ENCODE data around the gene TENM3.

The TENM3 gene

DNA sequence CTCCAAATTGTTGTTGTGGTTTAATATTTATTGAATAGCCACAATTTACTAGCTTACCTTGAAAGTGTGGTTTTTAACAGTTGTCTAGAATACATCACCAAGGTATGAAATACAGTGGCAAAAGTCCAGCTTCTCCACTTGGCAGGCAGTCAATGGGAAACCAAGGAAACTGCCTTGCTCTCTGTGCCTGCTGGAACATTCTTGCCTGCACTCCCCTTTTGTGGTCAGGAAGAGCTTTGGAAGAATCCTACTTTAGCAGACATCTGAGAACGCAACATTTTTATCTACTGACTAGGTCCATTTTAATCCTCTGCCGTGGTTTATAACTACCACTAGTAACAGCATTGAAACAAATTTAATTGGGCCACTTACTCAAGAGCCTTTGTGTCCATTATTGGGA lies 64.5 kb downstream of the TENM3 start:
- peaks cover 12% of the 10 kb centered on the region for H3K4me1 ChIP-seq (ENCODE audit: control insufficient read depth, insufficient read depth, low read length, unreplicated experiment)
- H2AFZ ChIP-seq (ENCODE audit: low read length, unreplicated experiment): no peak overlapping the region
- H3K4me3 ChIP-seq (ENCODE audit: low read depth, low read length): no peak overlapping the region
- H3K36me3 ChIP-seq (ENCODE audit: insufficient read depth, low read length): no peaks in the 10 kb centered on the region
- no peaks in the 10 kb centered on the region for H3K27me3 ChIP-seq (ENCODE audit: insufficient read depth, low read length)
- peak overlapping the region; percentile 47; the same call in 1 of the 2 replicates for H3K27ac ChIP-seq (ENCODE audit: low read depth, low read length)
- no peaks in the 10 kb centered on the region for H3K79me2 ChIP-seq (ENCODE audit: control insufficient read depth, insufficient read depth, low read length, unreplicated experiment)

DNA sequence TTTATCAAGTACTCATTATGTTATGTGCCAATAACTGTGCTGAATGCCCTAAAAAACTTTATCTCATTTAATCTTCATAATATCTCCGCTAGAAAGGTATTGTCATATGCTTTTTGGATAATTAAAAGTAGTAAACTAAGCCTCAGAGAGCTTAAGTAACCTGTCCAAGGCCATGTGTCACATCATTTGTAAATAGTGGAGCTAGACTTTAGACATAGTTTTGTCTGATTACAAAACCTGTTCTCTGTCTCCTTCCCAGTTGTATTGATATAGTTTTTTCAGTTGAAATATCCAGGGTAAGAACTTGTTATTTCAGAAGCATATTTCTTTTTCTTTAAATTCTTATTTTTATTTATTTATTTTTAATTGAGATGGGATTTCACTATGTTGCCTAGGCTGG lies 66.7 kb downstream of the TENM3 start:
- no peaks in the 10 kb centered on the region for H3K27me3 ChIP-seq (ENCODE audit: insufficient read depth, low read length)
- no peak overlapping the region for H2AFZ ChIP-seq (ENCODE audit: low read length, unreplicated experiment)
- H3K4me1 ChIP-seq (ENCODE audit: control insufficient read depth, insufficient read depth, low read length, unreplicated experiment): peaks cover 12% of the 10 kb centered on the region
- no peak overlapping the region for H3K27ac ChIP-seq (ENCODE audit: low read depth, low read length)
- H3K4me3 ChIP-seq (ENCODE audit: low read depth, low read length): no peak overlapping the region
- H3K36me3 ChIP-seq (ENCODE audit: insufficient read depth, low read length): no peaks in the 10 kb centered on the region
- H3K79me2 ChIP-seq (ENCODE audit: control insufficient read depth, insufficient read depth, low read length, unreplicated experiment): no peaks in the 10 kb centered on the region

DNA sequence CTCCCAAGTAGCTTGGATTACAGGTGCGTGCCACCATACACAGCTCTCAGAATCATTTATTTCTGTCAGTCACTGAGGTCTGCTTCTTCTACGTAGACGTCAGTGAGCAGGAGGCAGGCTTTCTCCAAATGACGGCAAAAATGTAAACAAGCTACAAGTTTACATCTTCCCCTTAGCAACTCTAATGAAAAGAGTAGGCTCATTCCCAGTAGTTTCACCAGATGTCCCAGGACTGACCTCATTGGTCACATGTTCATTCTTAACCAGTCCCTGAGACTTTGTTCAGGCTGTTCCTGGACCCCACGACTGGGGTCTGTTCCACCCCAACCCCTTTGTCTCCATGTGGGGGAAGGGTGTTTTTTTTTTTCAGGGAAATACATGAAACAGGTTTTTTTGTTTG lies 67.1 kb downstream of the TENM3 start:
- H3K4me3 ChIP-seq (ENCODE audit: low read depth, low read length): no peak overlapping the region
- H3K36me3 ChIP-seq (ENCODE audit: insufficient read depth, low read length): no peaks in the 10 kb centered on the region
- peaks cover 12% of the 10 kb centered on the region for H3K4me1 ChIP-seq (ENCODE audit: control insufficient read depth, insufficient read depth, low read length, unreplicated experiment)
- no peaks in the 10 kb centered on the region for H3K27me3 ChIP-seq (ENCODE audit: insufficient read depth, low read length)
- no peak overlapping the region for H3K27ac ChIP-seq (ENCODE audit: low read depth, low read length)
- H3K79me2 ChIP-seq (ENCODE audit: control insufficient read depth, insufficient read depth, low read length, unreplicated experiment): no peaks in the 10 kb centered on the region
- H2AFZ ChIP-seq (ENCODE audit: low read length, unreplicated experiment): no peak overlapping the region

DNA sequence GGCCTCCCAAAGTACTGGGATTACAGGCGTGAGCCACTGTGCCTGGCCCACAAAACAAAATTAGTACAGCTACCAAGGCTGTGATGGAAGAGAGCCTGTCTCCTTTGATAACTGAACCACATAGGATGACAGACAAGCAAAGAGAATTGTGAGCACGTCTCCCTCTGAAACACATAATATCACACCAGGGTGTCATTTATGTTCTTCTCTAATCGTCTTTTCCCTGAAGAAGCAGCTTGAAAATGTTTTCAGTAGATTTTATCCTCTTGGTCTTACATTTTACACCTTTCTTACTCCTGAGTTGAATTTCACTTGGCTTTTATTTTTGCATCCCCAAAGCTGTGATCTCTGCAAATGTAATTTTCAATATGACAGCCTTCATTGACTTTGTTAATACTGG lies 67.8 kb downstream of the TENM3 start:
- H3K4me3 ChIP-seq (ENCODE audit: low read depth, low read length): no peak overlapping the region
- no peak overlapping the region for H2AFZ ChIP-seq (ENCODE audit: low read length, unreplicated experiment)
- peaks cover 12% of the 10 kb centered on the region for H3K4me1 ChIP-seq (ENCODE audit: control insufficient read depth, insufficient read depth, low read length, unreplicated experiment)
- H3K79me2 ChIP-seq (ENCODE audit: control insufficient read depth, insufficient read depth, low read length, unreplicated experiment): no peaks in the 10 kb centered on the region
- H3K36me3 ChIP-seq (ENCODE audit: insufficient read depth, low read length): peaks cover 4% of the 10 kb centered on the region; the same call in 1 of the 2 replicates
- H3K27me3 ChIP-seq (ENCODE audit: insufficient read depth, low read length): no peaks in the 10 kb centered on the region
- no peak overlapping the region for H3K27ac ChIP-seq (ENCODE audit: low read depth, low read length)

DNA sequence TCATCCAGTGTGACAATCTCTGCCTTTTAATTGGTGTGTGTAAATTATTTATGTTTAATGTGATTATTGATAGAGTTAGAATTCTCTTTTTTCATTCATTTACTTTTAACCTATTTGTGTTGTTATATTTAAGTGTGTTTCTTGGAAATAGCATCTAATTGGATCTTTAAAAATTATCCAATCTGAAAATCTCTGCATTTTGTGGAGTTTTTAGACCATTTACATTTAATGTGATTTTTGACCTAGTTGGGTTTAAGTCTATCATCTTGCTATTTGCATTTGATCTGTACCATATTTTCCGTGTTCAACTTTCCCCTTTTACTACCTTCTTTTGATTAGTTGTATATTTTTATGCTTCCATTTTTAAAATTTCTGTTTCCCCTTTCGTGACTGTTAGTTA lies 71.3 kb downstream of the TENM3 start:
- no peaks in the 10 kb centered on the region for H3K4me1 ChIP-seq (ENCODE audit: control insufficient read depth, insufficient read depth, low read length, unreplicated experiment)
- no peak overlapping the region for H3K4me3 ChIP-seq (ENCODE audit: low read depth, low read length)
- H3K79me2 ChIP-seq (ENCODE audit: control insufficient read depth, insufficient read depth, low read length, unreplicated experiment): no peaks in the 10 kb centered on the region
- no peaks in the 10 kb centered on the region for H3K27me3 ChIP-seq (ENCODE audit: insufficient read depth, low read length)
- H3K27ac ChIP-seq (ENCODE audit: low read depth, low read length): no peak overlapping the region
- no peak overlapping the region for H2AFZ ChIP-seq (ENCODE audit: low read length, unreplicated experiment)
- peaks cover 4% of the 10 kb centered on the region; the same call in 1 of the 2 replicates for H3K36me3 ChIP-seq (ENCODE audit: insufficient read depth, low read length)

DNA sequence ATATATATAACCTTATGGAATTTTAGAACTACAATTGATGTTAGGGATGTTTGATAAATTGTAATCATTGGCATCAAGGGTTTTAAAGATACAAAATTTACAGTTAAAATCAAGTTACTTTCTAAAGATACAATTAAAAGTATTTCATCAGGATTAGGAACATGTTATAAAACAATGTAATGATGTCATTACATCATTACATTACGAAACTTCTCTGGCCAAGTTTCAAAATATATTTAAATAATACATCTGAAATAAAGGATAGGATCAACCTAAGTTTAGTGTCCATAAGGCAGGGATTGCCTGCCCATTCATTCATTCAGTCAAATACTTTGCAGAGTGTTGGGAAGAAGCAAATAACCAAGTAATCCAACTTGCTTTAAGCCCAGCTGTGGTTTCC lies 75.1 kb downstream of the TENM3 start:
- no peak overlapping the region for H2AFZ ChIP-seq (ENCODE audit: low read length, unreplicated experiment)
- H3K79me2 ChIP-seq (ENCODE audit: control insufficient read depth, insufficient read depth, low read length, unreplicated experiment): no peaks in the 10 kb centered on the region
- H3K4me3 ChIP-seq (ENCODE audit: low read depth, low read length): no peak overlapping the region
- peaks cover 4% of the 10 kb centered on the region; the same call in 1 of the 2 replicates for H3K36me3 ChIP-seq (ENCODE audit: insufficient read depth, low read length)
- H3K4me1 ChIP-seq (ENCODE audit: control insufficient read depth, insufficient read depth, low read length, unreplicated experiment): no peaks in the 10 kb centered on the region
- H3K27ac ChIP-seq (ENCODE audit: low read depth, low read length): no peak overlapping the region
- no peaks in the 10 kb centered on the region for H3K27me3 ChIP-seq (ENCODE audit: insufficient read depth, low read length)

DNA sequence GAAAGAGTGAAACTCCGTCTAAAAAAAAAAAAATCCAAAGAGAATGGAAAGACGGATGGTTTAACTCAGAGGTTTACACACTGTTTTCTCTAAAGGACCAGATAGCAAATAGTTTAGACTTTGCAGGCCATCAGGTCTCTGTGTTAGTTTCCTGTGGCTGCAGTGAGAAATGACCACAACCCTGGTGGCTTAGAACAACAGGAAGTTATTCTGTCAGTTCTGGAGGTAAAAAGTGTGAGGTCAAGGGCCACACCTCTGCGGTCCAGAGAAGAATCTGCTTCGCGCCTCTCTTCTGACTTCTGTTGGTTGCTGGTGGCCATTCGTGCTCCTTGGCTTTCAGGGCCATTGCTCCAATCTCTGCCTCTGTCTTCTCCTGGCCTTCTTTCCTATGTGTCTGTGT lies 76.9 kb downstream of the TENM3 start:
- no peaks in the 10 kb centered on the region for H3K27me3 ChIP-seq (ENCODE audit: insufficient read depth, low read length)
- H2AFZ ChIP-seq (ENCODE audit: low read length, unreplicated experiment): no peak overlapping the region
- H3K4me3 ChIP-seq (ENCODE audit: low read depth, low read length): no peak overlapping the region
- H3K79me2 ChIP-seq (ENCODE audit: control insufficient read depth, insufficient read depth, low read length, unreplicated experiment): no peaks in the 10 kb centered on the region
- no peaks in the 10 kb centered on the region for H3K4me1 ChIP-seq (ENCODE audit: control insufficient read depth, insufficient read depth, low read length, unreplicated experiment)
- H3K36me3 ChIP-seq (ENCODE audit: insufficient read depth, low read length): peaks cover 4% of the 10 kb centered on the region; the same call in 1 of the 2 replicates
- H3K27ac ChIP-seq (ENCODE audit: low read depth, low read length): no peak overlapping the region

DNA sequence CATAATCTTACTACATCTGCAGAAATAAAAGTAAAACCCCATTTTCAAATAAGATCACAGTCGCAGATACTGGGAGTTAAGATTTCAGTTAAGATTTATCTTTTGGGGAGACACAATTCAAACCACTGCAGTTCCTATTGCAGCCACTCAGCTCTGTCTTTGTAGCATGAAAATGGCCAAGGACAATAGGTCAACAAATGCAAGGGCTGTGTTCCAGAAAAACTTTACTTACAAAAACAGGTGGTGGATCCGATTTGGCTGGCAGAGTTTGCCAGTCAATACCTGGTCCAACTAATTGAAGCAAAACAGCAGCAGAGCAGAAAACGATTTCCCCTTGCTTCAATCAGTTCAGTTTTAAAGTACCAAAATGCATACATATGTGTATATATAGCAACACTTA lies 77.4 kb downstream of the TENM3 start:
- peaks cover 3% of the 10 kb centered on the region; the same call in 1 of the 2 replicates for H3K36me3 ChIP-seq (ENCODE audit: insufficient read depth, low read length)
- H3K79me2 ChIP-seq (ENCODE audit: control insufficient read depth, insufficient read depth, low read length, unreplicated experiment): no peaks in the 10 kb centered on the region
- no peak overlapping the region for H3K27ac ChIP-seq (ENCODE audit: low read depth, low read length)
- no peak overlapping the region for H2AFZ ChIP-seq (ENCODE audit: low read length, unreplicated experiment)
- H3K4me1 ChIP-seq (ENCODE audit: control insufficient read depth, insufficient read depth, low read length, unreplicated experiment): no peaks in the 10 kb centered on the region
- H3K4me3 ChIP-seq (ENCODE audit: low read depth, low read length): no peak overlapping the region
- H3K27me3 ChIP-seq (ENCODE audit: insufficient read depth, low read length): no peaks in the 10 kb centered on the region

DNA sequence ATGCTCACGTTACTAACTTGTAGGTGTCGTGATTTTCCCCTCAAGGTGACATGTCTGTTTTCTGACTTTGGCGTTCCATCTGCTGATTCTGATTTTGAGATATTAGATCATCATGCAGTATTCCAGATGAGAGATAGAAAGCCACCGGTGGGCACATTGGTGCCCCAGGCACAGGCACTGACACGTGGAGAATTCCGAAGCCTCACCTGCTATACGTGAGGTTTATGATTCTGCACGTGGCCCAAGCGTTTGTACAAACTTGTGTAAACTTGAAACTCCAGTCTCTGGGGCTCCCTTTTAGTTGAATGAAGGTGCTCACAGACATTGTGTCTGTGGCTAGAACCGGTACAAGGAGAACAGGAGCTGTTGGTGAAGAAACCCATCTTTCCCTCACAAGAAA lies 81.1 kb downstream of the TENM3 start:
- Histone ChIP-seq H3K36me3 (ENCODE audit: insufficient read depth, low read length) (no peaks in the 10 kb centered on the region), H3K79me2 (ENCODE audit: control insufficient read depth, insufficient read depth, low read length, unreplicated experiment) (no peaks in the 10 kb centered on the region), H3K27ac (ENCODE audit: low read depth, low read length) (no peak overlapping the region), H3K27me3 (ENCODE audit: insufficient read depth, low read length) (no peaks in the 10 kb centered on the region), H2AFZ (ENCODE audit: low read length, unreplicated experiment) (no peak overlapping the region), H3K4me1 (ENCODE audit: control insufficient read depth, insufficient read depth, low read length, unreplicated experiment) (no peaks in the 10 kb centered on the region), H3K4me3 (ENCODE audit: low read depth, low read length) (no peak overlapping the region)

DNA sequence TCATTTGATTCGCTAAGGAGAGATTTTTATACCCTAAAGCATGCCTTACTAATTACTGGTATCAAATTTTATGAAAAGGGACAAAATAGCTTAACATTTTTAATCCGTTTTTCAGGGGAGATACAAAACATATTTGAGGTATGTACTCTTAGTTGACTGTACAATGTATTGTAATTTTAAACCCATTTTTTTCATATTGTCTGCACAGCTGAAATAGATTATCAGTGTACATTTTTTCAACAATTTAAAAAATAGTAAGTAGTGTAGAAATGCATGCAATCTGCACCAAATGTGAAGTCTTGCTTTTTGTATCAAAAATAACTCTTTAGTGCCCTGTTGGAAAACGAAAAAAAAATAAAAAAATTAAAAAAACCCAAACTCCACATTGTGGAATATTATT lies 82.2 kb downstream of the TENM3 start:
- no peak overlapping the region for H2AFZ ChIP-seq (ENCODE audit: low read length, unreplicated experiment)
- no peaks in the 10 kb centered on the region for H3K36me3 ChIP-seq (ENCODE audit: insufficient read depth, low read length)
- no peak overlapping the region for H3K27ac ChIP-seq (ENCODE audit: low read depth, low read length)
- no peaks in the 10 kb centered on the region for H3K27me3 ChIP-seq (ENCODE audit: insufficient read depth, low read length)
- H3K79me2 ChIP-seq (ENCODE audit: control insufficient read depth, insufficient read depth, low read length, unreplicated experiment): no peaks in the 10 kb centered on the region
- H3K4me1 ChIP-seq (ENCODE audit: control insufficient read depth, insufficient read depth, low read length, unreplicated experiment): no peaks in the 10 kb centered on the region
- no peak overlapping the region for H3K4me3 ChIP-seq (ENCODE audit: low read depth, low read length)

DNA sequence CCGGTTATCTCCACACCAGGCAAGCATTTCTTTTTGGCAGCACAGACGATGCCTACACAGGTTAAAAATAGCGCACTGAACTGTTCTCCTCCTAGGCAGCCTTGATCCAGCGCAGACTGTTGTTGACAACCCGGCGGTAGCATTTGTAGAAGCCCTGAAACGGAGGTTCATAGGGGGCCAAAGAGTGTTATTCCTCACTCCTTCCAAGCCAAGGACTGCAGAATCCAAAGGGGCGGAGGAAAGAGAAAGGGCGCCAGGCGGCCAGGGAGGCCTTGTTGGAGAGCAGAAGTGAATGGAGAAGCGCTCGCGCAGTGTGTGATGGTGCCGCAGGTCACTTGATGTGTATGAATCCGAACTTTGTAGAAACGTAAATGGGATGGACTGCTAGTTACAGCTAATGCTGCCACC lies 82.7 kb downstream of the TENM3 start:
- no peaks in the 10 kb centered on the region for H3K4me1 ChIP-seq (ENCODE audit: control insufficient read depth, insufficient read depth, low read length, unreplicated experiment)
- H3K36me3 ChIP-seq (ENCODE audit: insufficient read depth, low read length): no peaks in the 10 kb centered on the region
- no peak overlapping the region for H3K4me3 ChIP-seq (ENCODE audit: low read depth, low read length)
- no peak overlapping the region for H3K27ac ChIP-seq (ENCODE audit: low read depth, low read length)
- H3K79me2 ChIP-seq (ENCODE audit: control insufficient read depth, insufficient read depth, low read length, unreplicated experiment): no peaks in the 10 kb centered on the region
- no peaks in the 10 kb centered on the region for H3K27me3 ChIP-seq (ENCODE audit: insufficient read depth, low read length)
- no peak overlapping the region for H2AFZ ChIP-seq (ENCODE audit: low read length, unreplicated experiment)
